OCI-LY7 (cell line): ENCODE results near the gene IL15RA.

ENCODE experiments used
- EZH2phosphoT487 ChIP-seq: fragments of 200-600 bp; sonication (generic); IDR thresholded peaks from 2 replicates; pipeline ENCODE4 v1.6.1; 2018; ENCODE audit warnings: low read depth, borderline replicate concordance, mild to moderate bottlenecking, mixed run types, antibody characterized with exemption, low read length, moderate library complexity, mixed read lengths
- TF ChIP-seq, protein P1 (sequence below): fragments of 200-600 bp; sonication (generic); conservative IDR thresholded peaks from 2 replicates; pipeline ENCODE4 v1.5.1; 2014; ENCODE audit warnings: mild to moderate bottlenecking, antibody characterized with exemption, low read length, moderate library complexity, mixed read lengths

DNA sequence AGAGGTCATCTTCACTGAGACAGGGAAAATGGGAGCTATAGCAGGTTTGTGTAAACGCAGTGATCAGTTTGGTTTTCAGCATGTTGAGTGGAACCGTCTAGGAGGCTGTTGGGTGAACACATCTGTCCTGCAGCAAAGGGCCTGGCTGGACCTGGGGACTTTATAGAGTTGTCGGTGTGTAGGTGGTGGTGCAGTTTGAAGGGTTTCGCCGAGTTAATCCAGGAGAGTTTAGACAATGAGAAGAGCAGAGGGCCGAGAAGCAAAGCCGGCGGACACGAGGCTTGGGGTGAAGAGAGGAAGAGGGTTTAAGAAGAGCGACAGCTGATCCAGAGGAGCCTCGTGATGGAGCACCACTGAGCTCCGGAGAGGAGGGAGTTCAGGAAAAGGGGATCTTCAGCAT is 39.1 kb downstream of the IL15RA start:
- TF ChIP-seq, protein P1, sequence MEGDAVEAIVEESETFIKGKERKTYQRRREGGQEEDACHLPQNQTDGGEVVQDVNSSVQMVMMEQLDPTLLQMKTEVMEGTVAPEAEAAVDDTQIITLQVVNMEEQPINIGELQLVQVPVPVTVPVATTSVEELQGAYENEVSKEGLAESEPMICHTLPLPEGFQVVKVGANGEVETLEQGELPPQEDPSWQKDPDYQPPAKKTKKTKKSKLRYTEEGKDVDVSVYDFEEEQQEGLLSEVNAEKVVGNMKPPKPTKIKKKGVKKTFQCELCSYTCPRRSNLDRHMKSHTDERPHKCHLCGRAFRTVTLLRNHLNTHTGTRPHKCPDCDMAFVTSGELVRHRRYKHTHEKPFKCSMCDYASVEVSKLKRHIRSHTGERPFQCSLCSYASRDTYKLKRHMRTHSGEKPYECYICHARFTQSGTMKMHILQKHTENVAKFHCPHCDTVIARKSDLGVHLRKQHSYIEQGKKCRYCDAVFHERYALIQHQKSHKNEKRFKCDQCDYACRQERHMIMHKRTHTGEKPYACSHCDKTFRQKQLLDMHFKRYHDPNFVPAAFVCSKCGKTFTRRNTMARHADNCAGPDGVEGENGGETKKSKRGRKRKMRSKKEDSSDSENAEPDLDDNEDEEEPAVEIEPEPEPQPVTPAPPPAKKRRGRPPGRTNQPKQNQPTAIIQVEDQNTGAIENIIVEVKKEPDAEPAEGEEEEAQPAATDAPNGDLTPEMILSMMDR, result no peak
- no peak for TF ChIP-seq EZH2phosphoT487
